ENCODE data around the gene PAK6.

GRCh38 chr15:40264321-40265153 is 25.7 kb downstream of the PAK6 start:
- no peak for TF ChIP-seq CHD2 (IDR thresholded peaks at IDR 0.05; ENCODE audit: low read length, partially characterized antibody)
- no peak for TF ChIP-seq MXI1 (IDR thresholded peaks at IDR 0.05; ENCODE audit: low read depth, low read length)
- TF ChIP-seq CTCF (IDR thresholded peaks at IDR 0.05): no peak
- TF ChIP-seq TEAD4 (IDR thresholded peaks at IDR 0.05; ENCODE audit: borderline replicate concordance, insufficient read depth): no peak
- TF ChIP-seq POLR2AphosphoS5 (IDR thresholded peaks at IDR 0.05; ENCODE audit: low read depth, low read length): no peak
- TF ChIP-seq RAD21 (IDR thresholded peaks at IDR 0.05; ENCODE audit: low read length): no peak
- TF ChIP-seq TAF1 (IDR thresholded peaks at IDR 0.05; ENCODE audit: borderline replicate concordance, low read depth, low read length): no peak
- TF ChIP-seq, protein P1, sequence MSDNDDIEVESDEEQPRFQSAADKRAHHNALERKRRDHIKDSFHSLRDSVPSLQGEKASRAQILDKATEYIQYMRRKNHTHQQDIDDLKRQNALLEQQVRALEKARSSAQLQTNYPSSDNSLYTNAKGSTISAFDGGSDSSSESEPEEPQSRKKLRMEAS (IDR thresholded peaks at IDR 0.05; ENCODE audit: low read depth): no peak
